ENCODE results near the gene EML1.

The EML1 gene

DNA sequence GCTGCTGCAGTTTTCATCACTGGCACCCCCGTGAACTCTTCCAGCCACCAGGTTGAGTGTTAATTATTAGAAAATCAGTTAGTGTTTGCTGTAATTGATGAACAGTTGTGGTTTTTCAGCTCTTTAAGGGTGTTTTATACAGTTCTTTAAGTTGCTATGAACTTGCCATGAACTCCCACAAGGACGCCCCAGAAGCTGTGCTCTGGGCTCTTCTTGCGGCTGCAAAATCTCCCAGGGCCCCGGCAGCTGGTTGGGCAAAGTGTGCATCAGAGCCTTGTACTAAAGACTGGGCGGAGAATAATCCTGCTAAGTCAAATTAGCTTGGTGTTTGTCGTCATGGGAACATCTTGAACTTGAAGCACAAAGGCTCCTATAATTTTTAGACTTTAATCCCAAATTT, 82.2 kb downstream of the EML1 start:
- TF ChIP-seq, protein P1, sequence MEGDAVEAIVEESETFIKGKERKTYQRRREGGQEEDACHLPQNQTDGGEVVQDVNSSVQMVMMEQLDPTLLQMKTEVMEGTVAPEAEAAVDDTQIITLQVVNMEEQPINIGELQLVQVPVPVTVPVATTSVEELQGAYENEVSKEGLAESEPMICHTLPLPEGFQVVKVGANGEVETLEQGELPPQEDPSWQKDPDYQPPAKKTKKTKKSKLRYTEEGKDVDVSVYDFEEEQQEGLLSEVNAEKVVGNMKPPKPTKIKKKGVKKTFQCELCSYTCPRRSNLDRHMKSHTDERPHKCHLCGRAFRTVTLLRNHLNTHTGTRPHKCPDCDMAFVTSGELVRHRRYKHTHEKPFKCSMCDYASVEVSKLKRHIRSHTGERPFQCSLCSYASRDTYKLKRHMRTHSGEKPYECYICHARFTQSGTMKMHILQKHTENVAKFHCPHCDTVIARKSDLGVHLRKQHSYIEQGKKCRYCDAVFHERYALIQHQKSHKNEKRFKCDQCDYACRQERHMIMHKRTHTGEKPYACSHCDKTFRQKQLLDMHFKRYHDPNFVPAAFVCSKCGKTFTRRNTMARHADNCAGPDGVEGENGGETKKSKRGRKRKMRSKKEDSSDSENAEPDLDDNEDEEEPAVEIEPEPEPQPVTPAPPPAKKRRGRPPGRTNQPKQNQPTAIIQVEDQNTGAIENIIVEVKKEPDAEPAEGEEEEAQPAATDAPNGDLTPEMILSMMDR (IDR thresholded peaks at IDR 0.05; ENCODE audit: low read depth, low read length) = no peak
- Histone ChIP-seq H3K27me3 (peaks cover 6% of the 10 kb centered on the region), H3K36me3 (no peaks in the 10 kb centered on the region), H3K9me3 (no peaks in the 10 kb centered on the region), H3K4me3 (ENCODE audit: low read depth, low read length) (no peak overlapping the region), H3K4me1 (peaks cover 20% of the 10 kb centered on the region)
- no peak for DNase-seq

DNA sequence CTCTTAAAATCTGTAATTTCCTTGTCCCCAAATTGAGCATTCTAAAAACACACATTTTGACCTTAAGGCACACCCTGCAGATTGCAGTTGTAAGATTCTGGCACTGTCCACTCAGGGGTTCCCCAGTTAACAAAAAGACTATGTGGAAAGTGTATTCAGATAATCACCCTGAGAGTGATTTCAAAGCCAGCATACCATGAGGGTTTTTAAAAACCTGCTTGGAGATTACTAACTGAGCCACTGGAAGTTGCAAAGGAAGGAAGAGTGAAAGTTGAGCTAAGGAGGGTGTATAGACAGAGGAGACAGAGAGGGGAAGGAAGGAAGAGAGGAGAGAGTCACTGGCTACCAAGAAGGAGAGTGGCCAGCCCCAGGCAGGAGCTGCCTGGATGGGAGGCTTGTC, 82.6 kb downstream of the EML1 start:
- Histone ChIP-seq H3K36me3 (no peaks in the 10 kb centered on the region), H3K9me3 (no peaks in the 10 kb centered on the region), H3K27me3 (peaks cover 6% of the 10 kb centered on the region), H3K4me1 (peaks cover 20% of the 10 kb centered on the region), H3K4me3 (ENCODE audit: low read depth, low read length) (no peak overlapping the region)
- no peak for DNase-seq
- TF ChIP-seq, protein P1 (IDR thresholded peaks at IDR 0.05; ENCODE audit: low read depth, low read length) = no peak

DNA sequence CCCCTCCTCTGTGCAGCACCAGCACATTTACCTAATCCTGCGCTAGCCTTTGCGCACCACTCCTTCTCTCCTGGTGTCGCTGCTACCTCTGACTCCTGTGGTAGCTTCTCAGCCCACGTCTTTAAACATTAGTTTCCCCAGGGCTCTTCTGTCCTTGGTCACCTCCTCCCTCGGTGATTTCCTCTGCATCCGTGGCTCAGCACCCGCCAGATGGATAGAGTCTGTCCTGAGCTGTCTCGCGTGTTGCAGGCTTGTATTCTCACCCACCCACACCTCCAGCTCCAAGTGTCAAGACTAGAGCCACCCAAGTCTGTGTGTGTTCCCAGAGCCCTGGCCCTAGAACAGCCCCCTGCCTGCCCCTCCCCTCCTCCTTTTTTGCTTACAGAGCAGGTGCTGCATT, 83.2 kb downstream of the EML1 start:
- H3K9me3 ChIP-seq = no peaks in the 10 kb centered on the region
- no peaks in the 10 kb centered on the region for H3K36me3 ChIP-seq
- TF ChIP-seq, protein P1 (IDR thresholded peaks at IDR 0.05; ENCODE audit: low read depth, low read length) = no peak
- no peak overlapping the region for H3K4me3 ChIP-seq (ENCODE audit: low read depth, low read length)
- H3K4me1 ChIP-seq = peaks cover 20% of the 10 kb centered on the region
- no peak for DNase-seq
- peaks cover 6% of the 10 kb centered on the region for H3K27me3 ChIP-seq

DNA sequence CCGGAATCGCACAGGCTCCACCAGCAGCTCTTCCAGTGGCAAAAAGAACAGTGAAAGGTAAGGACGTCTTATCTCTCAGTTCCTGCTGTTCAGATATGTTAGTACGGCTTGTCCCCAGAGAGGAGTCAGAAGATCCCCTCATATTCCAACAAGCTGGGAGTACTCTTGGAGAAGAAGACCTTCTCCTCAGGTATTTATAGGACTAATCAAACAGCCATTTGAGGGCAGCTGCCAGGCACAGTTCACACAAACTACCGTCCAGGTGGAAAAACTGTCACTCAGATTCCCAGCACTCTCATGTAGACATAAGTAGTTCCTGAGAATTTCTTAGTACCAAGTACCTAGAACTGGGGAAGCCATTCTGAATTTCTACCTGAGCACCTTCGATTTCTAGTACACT, 85.3 kb downstream of the EML1 start:
- TF ChIP-seq, protein P1 (IDR thresholded peaks at IDR 0.05; ENCODE audit: low read depth, low read length) = no peak
- H3K36me3 ChIP-seq = no peaks in the 10 kb centered on the region
- H3K27me3 ChIP-seq = peaks cover 6% of the 10 kb centered on the region
- DNase-seq = no peak
- no peak overlapping the region for H3K4me3 ChIP-seq (ENCODE audit: low read depth, low read length)
- H3K9me3 ChIP-seq = no peaks in the 10 kb centered on the region
- H3K4me1 ChIP-seq = peaks cover 7% of the 10 kb centered on the region

DNA sequence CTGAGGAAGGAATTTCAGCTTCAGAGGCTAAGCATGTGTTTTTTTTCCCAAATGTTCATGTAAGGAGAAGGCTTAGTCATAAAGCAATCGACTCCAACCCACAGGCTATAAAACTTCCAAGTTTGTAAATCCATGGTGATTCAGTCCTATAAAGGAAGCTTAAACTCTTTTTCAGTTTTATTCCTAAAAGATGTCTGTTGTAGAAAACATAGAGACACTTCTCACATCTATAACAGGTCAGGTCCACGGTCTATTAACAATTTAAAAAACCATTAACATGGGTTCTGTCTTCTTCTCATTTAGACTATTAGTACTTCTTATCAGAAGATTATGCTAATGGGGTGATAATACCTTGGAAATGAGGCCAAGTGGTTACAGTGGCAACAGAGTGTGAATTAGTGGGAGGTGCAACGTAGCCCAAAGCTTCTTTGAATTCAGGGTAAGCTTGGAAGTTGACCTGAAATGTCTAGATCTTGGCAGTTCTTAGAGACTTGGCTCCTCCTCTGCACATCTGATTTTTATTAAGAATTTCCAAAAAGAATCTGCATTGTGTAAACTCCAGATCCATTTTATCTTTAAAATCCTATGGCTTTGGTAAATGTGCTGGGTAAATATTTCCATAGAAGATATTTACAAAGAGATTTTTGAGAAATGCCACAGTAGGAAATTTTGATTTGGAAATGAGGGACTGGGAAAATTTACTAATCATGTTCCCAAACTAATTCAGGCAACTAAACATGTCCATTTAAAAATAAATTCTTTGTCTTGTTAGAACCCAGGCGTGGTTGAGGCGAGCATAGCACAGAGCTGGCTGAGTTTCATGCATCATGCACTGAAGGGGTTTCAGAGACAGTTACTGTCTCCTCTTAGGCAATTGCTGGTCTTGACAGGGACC, 86.4 kb downstream of the EML1 start:
- DNase-seq = no peak
- no peaks in the 10 kb centered on the region; the same call in none of the 2 replicates for H3K4me1 ChIP-seq
- H3K27me3 ChIP-seq = peaks cover 6% of the 10 kb centered on the region
- TF ChIP-seq, protein P1 (IDR thresholded peaks at IDR 0.05; ENCODE audit: low read depth, low read length) = no peak
- no peak overlapping the region for H3K4me3 ChIP-seq (ENCODE audit: low read depth, low read length)
- no peaks in the 10 kb centered on the region for H3K9me3 ChIP-seq
- no peaks in the 10 kb centered on the region for H3K36me3 ChIP-seq
